HCT116 (cell line): Measurements from ENCODE around the gene GPR62. TPM values are rescaled to one million over a fixed set of nuclear protein-coding genes. Genes with fewer than 3 reads are reported as not detected.
A peak's percentile ranks its signal among the peaks of the same experiment; 100 is the strongest.

Experiments
- ATAC-seq: fragments of 200-7000 bp; cut with Tn5 transposase; 2 replicates; pipeline ENCODE4 v1.9.1; 2020; ENCODE audit warnings: mild to moderate bottlenecking, moderate library complexity
- BruUV-seq: library from RNA; stranded (reverse); fragments of 400-500 nt; replicated peaks from 2 replicates; lab custom pipeline; 2021; lab: Mats Ljungman, UMichigan
- CTCF ChIA-PET: fragments of 300-600 bp; sonication (Branson Sonifier 250); formaldehyde crosslinking; loops from one replicate; lab custom pipeline; 2021; ENCODE audit warnings: antibody characterized with exemption; lab: Charles Lee
- POLR2A ChIA-PET: fragments of 300-600, 350-600 bp; sonication (Branson Sonifier 250); formaldehyde crosslinking; loops from one replicate; lab custom pipeline; 2021; ENCODE audit warnings: antibody characterized with exemption; lab: Charles Lee
- RAD21 ChIA-PET, 2 experiments: fragments of 300-600 bp; sonication (Branson Sonifier 250); formaldehyde crosslinking; loops; one replicate each; lab custom pipeline; 2023; ENCODE audit warnings: low total read pairs in 2 of 2; ENCODE audit not compliant: uncharacterized antibody in 2 of 2, unreplicated experiment in 2 of 2, low non-redundant PET in 1 of 2; lab: Charles Lee
- DNase-seq: peaks from one replicate; pipeline ENCODE4 v3.0.0-alpha.2; 2010; ENCODE audit warnings: low read depth, low spot score
- H2AFZ ChIP-seq: fragments of 200-600 bp; shearing (Covaris generic), sonication (generic); 2 replicates; pipeline ENCODE4 v1.6.1; 2017; ENCODE audit warnings: low read depth, mixed run types, mixed read lengths, antibody characterized with exemption, low read length; ENCODE audit not compliant: poor library complexity, severe bottlenecking
- H3K27ac ChIP-seq: 2 replicates; pipeline ENCODE4 v1.5.1; 2012; ENCODE audit warnings: low read depth, low read length
- H3K27me3 ChIP-seq: fragments of 200-600 bp; sonication (generic); 2 replicates; pipeline ENCODE4 v1.6.1; 2016; ENCODE audit warnings: mixed run types, low read length, mixed read lengths; ENCODE audit not compliant: insufficient read depth
- H3K36me3 ChIP-seq, 2 experiments: fragments of 200-500 bp in 1 of 2; fragments of 200-600 bp in 1 of 2; sonication (Bioruptor generic) in 1 of 2; sonication (generic) in 1 of 2; 2 replicates each; pipeline versions ENCODE4 v1.5.1 to v1.6.1; 2014 to 2016; ENCODE audit warnings: low read length in 2 of 2, inconsistent platforms in 1 of 2, mixed read lengths in 1 of 2, mixed run types in 1 of 2; ENCODE audit not compliant: insufficient read depth in 2 of 2, control insufficient read depth in 1 of 2
- H3K4me1 ChIP-seq, 2 experiments: fragments of 200-600 bp in 1 of 2; sonication (generic) in 1 of 2; 2 replicates each; pipeline versions ENCODE4 v1.5.1 to v1.6.1; 2012 to 2017; ENCODE audit warnings: low read length in 2 of 2, inconsistent platforms in 1 of 2, mild to moderate bottlenecking in 1 of 2, mixed read lengths in 1 of 2, mixed run types in 1 of 2, moderate library complexity in 1 of 2; ENCODE audit not compliant: insufficient read depth in 2 of 2, control insufficient read depth in 1 of 2
- H3K4me2 ChIP-seq: fragments of 200-600 bp; sonication (generic); 2 replicates; pipeline ENCODE4 v1.6.1; 2017; ENCODE audit warnings: mixed run types, low read length, mixed read lengths
- H3K4me3 ChIP-seq, 2 experiments: fragments of 200-600 bp in 1 of 2; sonication (generic) in 1 of 2; replicated peaks in 1 of 2; 2 replicates each; pipeline ENCODE4 v1.5.1; 2011 to 2016; ENCODE audit warnings: low read length in 2 of 2, control low read depth in 1 of 2, low read depth in 1 of 2, mild to moderate bottlenecking in 1 of 2, mixed read lengths in 1 of 2, mixed run types in 1 of 2
- H3K79me2 ChIP-seq: fragments of 200-600 bp; sonication (generic); 2 replicates; pipeline ENCODE4 v1.6.1; 2017; ENCODE audit warnings: mild to moderate bottlenecking, mixed run types, low read length, moderate library complexity, mixed read lengths; ENCODE audit not compliant: insufficient read depth
- H3K9ac ChIP-seq: fragments of 200-600 bp; sonication (generic); 2 replicates; pipeline ENCODE4 v1.6.1; 2016; ENCODE audit warnings: low read length, mixed read lengths
- H3K9me2 ChIP-seq: fragments of 200-600 bp; sonication (generic), shearing (Covaris generic); 2 replicates; pipeline ENCODE4 v1.6.1; 2017; ENCODE audit warnings: mixed run types, mild to moderate bottlenecking, moderate library complexity; ENCODE audit not compliant: insufficient read depth
- H3K9me3 ChIP-seq, 2 experiments: fragments of 200-500 bp in 1 of 2; fragments of 200-600 bp in 1 of 2; sonication (Bioruptor generic) in 1 of 2; sonication (generic) in 1 of 2; 2 replicates each; pipeline ENCODE4 v1.6.1; 2014 to 2017; ENCODE audit warnings: low read length in 2 of 2, mixed read lengths in 2 of 2, inconsistent platforms in 1 of 2, low read depth in 1 of 2, mild to moderate bottlenecking in 1 of 2, mixed run types in 1 of 2, moderate library complexity in 1 of 2; ENCODE audit not compliant: control insufficient read depth in 1 of 2, insufficient read depth in 1 of 2
- H4K20me1 ChIP-seq: fragments of 200-600 bp; sonication (generic), shearing (Covaris generic); 2 replicates; pipeline ENCODE4 v1.6.1; 2017; ENCODE audit warnings: mixed run types, mild to moderate bottlenecking, moderate library complexity; ENCODE audit not compliant: insufficient read depth
- CBX3 ChIP-seq: IDR thresholded peaks from 2 replicates; pipeline ENCODE4 v1.6.1; 2012; ENCODE audit warnings: low read depth
- ELF1 ChIP-seq: IDR thresholded peaks from 2 replicates; pipeline ENCODE4 v1.6.1; 2012; ENCODE audit warnings: low read depth, borderline replicate concordance
- EZH2 ChIP-seq: fragments of 200-600 bp; sonication (generic); IDR thresholded peaks from 2 replicates; pipeline ENCODE4 v1.6.1; 2017; ENCODE audit warnings: antibody characterized with exemption, mixed run types
- JUND ChIP-seq: IDR thresholded peaks from 2 replicates; pipeline ENCODE4 v1.6.1; 2012
- POLR2AphosphoS5 ChIP-seq: IDR thresholded peaks from 2 replicates; pipeline ENCODE4 v1.6.1; 2011; ENCODE audit warnings: mild to moderate bottlenecking, low read depth, low read length, moderate library complexity
- RAD21 ChIP-seq: IDR thresholded peaks from 2 replicates; pipeline ENCODE4 v1.6.1; 2012; ENCODE audit warnings: low read depth, mild to moderate bottlenecking
- SP1 ChIP-seq: IDR thresholded peaks from 2 replicates; pipeline ENCODE4 v1.6.1; 2012; ENCODE audit warnings: low read depth
- SRF ChIP-seq: IDR thresholded peaks from 2 replicates; pipeline ENCODE4 v1.6.1; 2012; ENCODE audit warnings: low read depth
- TCF7L2 ChIP-seq: IDR thresholded peaks from 2 replicates; pipeline ENCODE4 v1.7.0; 2011; ENCODE audit warnings: borderline replicate concordance, inconsistent platforms; ENCODE audit not compliant: insufficient read depth, insufficient read length; ENCODE audit errors: extremely low read depth
- intact Hi-C: fragments of 100-400 bp; cut with micrococcal nuclease; formaldehyde crosslinking; loops from 2 replicates; pipeline ENCODE4 v1.10.0; 2022
- total RNA-seq: library from RNA; stranded (reverse); gene quantifications from one replicate; pipeline ENCODE4 v1.2.1, GENCODE V29; 2021; ENCODE audit not compliant: unreplicated experiment
- TF ChIP-seq, protein P1 (sequence below): IDR thresholded peaks from 2 replicates; pipeline ENCODE4 v1.6.1; 2012
- TF ChIP-seq, protein P2 (sequence below): IDR thresholded peaks from 2 replicates; pipeline ENCODE4 v1.6.1; 2011; ENCODE audit warnings: mild to moderate bottlenecking, low read length, moderate library complexity; ENCODE audit not compliant: insufficient replicate concordance; ENCODE audit errors: extremely low read depth

Gene GPR62
- total RNA-seq, 1 experiment from 2014 or later = not detected

DNA sequence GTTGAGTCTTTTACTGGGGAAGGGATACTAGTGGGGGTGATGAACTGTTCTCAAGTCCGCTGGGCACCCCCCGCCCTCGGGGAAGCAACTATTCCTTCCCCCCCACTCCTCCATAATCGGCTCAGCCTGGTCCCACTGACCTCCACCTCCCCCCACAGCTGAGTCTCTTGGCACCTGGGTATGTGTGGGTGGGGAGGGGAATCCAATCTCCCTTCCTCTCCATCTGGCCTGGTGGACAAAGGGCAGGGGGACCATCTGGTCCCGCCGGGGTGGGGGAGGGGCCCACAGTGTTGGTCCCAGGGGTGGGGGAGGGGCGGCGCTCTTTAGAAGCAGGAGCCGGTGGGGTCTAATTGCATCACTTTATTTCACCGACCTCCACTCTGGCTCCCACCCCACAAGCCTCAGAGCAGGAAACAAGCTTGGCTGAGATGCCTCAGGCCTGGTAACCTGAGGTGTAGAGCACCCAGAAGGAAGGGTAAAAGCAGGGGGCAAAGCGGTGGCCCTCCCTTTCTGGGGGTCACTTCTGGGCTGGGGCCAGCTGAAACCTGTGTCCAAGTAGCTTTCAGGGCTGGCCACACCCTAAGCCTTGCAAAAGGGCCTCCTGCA, 13.1 kb downstream of the GPR62 start:
- Histone ChIP-seq H3K9ac (peak overlapping the region; percentile 81), H3K4me1 (peaks cover 25 to 59% of the 10 kb centered on the region in 2 experiments), H2AFZ (no peak overlapping the region), H3K4me2 (peak overlapping the region; percentile 99), H3K27me3 (no peaks in the 10 kb centered on the region), H4K20me1 (0 out of 2 replicates have a peak, but pooled peaks cover 4% of the 10 kb centered on the region), H3K79me2 (peaks cover 38% of the 10 kb centered on the region), H3K9me2 (no peaks in the 10 kb centered on the region), H3K4me3 (peak overlapping the region; percentile 67 to 71), H3K9me3 (no peaks in the 10 kb centered on the region), H3K36me3 (peaks cover 5 to 18% of the 10 kb centered on the region in 2 experiments; a peak in 2 of 4 replicates), H3K27ac (peak overlapping the region; percentile 82)
- ATAC-seq (peak; percentile 14), DNase-seq (no peak)
- ChIA-PET POLR2A (interaction anchor here (1.0 to 1.6 kb wide), 4 partner anchors 14 to 28 kb away, joined by 3 to 5 read pairs (median 4); partner anchors contain the start of genes RPL29 and RRP9), CTCF (interaction anchor here (1.4 to 1.7 kb wide), 2 partner anchors 14 kb away, joined by 5 to 6 read pairs; partner anchors contain the start of gene ACY1), RAD21 (interaction anchor here in 1 of 2 experiments (0.7 kb wide), 1 partner anchor 26 kb away, joined by 6 read pairs; no protein-coding TSS in a partner anchor)
- TF ChIP-seq EZH2 (no peak), CBX3 (no peak), TCF7L2 (no peak), SP1 (no peak), SRF (no peak), ELF1 (no peak), POLR2AphosphoS5 (no peak), RAD21 (no peak), JUND (no peak)
- TF ChIP-seq, protein P1, sequence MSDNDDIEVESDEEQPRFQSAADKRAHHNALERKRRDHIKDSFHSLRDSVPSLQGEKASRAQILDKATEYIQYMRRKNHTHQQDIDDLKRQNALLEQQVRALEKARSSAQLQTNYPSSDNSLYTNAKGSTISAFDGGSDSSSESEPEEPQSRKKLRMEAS = no peak
- TF ChIP-seq, protein P2, sequence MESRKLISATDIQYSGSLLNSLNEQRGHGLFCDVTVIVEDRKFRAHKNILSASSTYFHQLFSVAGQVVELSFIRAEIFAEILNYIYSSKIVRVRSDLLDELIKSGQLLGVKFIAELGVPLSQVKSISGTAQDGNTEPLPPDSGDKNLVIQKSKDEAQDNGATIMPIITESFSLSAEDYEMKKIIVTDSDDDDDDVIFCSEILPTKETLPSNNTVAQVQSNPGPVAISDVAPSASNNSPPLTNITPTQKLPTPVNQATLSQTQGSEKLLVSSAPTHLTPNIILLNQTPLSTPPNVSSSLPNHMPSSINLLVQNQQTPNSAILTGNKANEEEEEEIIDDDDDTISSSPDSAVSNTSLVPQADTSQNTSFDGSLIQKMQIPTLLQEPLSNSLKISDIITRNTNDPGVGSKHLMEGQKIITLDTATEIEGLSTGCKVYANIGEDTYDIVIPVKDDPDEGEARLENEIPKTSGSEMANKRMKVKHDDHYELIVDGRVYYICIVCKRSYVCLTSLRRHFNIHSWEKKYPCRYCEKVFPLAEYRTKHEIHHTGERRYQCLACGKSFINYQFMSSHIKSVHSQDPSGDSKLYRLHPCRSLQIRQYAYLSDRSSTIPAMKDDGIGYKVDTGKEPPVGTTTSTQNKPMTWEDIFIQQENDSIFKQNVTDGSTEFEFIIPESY = no peak
- BruUV-seq = no TSS peak
- intact Hi-C loops = no loop called here
